Stimulated activated CD4-positive, alpha-beta T cell treated with anti-CD3 and anti-CD28 coated beads, TNF-alpha, amount 100 ng/mL, for 1 hour (primary cell): ENCODE data around the gene NWD2.
"Not testable (repeated sequence)": the region's sequence is repeated elsewhere in the genome, so short reads cannot be mapped to it uniquely, and the experiment has no call there.

ENCODE experiments used
- DNase-seq, 3 donors: peaks; one replicate each; pipeline ENCODE4 v3.0.0-alpha.2; 2020; ENCODE audit warnings: low read depth in 3 of 3, low spot score in 1 of 3

NWD2 gene

DNA sequence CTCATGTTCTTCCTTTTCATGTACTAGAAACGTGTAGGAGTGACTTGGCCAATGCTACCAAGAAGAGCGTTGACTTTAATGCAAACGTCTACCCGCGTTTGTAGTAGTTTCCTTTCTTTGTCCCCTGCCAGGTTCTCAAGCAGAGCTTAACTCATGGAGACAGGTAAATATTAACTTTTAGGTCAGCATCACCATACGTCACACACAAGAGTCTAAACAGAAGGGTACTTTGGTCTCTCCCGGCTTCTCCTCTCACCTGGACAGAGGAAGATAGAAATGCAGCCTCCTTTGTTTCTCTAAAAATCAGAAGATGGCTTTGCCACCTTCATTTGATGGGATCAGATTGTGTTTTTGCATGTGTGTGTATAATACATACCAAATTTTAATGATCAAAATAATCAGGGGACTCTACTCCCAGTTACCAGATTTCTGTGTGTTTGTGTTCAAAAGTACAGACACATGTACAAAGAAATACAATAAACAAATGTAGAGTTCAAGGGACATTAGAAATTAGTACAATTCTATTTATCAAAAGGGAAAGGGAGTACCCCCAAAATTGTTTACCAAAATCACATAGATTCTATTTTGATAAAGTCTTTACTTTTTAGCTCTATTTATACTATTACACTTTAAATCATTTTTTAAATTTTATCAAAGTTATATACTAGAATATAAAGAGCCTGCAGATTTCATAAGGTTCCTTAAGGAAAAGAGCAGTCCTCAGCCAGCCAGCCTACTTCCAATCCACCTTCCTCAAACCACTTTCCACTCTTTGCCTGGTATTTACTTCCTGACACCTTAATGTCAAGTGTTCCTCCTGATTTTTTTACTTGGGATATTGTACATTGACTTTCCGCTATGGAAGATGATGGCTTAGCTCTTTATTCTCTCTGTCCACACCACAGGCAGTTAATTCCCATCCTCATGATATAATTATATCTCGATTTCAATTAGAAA is 246.1 kb downstream of the NWD2 start:
- no peak for DNase-seq

DNA sequence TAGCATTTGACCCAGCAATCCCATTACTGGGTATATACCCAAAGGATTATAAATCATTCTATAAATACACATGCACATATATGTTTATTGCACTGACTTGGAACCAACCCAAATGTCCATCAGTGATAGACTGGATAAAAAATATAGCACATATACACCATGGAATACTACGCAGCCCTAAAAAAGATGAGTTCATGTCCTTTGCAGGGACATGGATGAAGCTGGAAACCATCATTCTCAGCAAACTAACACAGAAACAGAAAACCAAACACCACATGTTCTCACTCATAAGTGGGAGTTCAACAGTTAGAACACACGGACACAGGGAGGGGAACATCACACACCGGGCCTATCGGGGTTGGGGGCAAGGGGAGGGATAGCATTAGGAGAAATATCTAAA is 250.8 kb downstream of the NWD2 start:
- DNase-seq, result not testable (repeated sequence)
